Ovary (tissue), 3 donors: ENCODE measurements around the gene FBXL7.

Experiments used
- CTCF ChIP-seq, 3 donors: fragments of 450-650 bp in 2 of 3; fragments of 200-600 bp in 1 of 3; IDR thresholded peaks; one replicate each; pipeline versions ENCODE4 v1.5.1 to v1.8.0; 2016 to 2022; ENCODE audit warnings: antibody characterized with exemption in 3 of 3, mild to moderate bottlenecking in 1 of 3
- POLR2A ChIP-seq: fragments of 450-650 bp; IDR thresholded peaks from one replicate; pipeline ENCODE4 v1.6.1; 2017; ENCODE audit warnings: antibody characterized with exemption, mild to moderate bottlenecking, moderate library complexity
- donor health status: DM: no; HTN: no; CAD: no.

- TF ChIP-seq POLR2A (no peak), CTCF (IDR thresholded peaks at IDR 0.05) (no peak)
Measured at GRCh38 chr5:15585128-15585527, 85.1 kb downstream of the FBXL7 start.
